Suprapubic skin (tissue), 4 donors: ENCODE results near the gene IQSEC1. TPM values are rescaled to one million over a fixed set of nuclear protein-coding genes. Genes with fewer than 3 reads are reported as not detected.

Source experiments
- DNase-seq, 2 donors: peaks; one replicate each; pipeline ENCODE4 v3.0.0-alpha.2; 2019; ENCODE audit warnings: low spot score in 2 of 2
- H3K27ac ChIP-seq: fragments of 200-600 bp; sonication (generic); one replicate; pipeline ENCODE4 v1.5.1; 2019
- H3K27me3 ChIP-seq: fragments of 200-600 bp; sonication (generic); one replicate; pipeline ENCODE4 v1.5.1; 2019
- H3K36me3 ChIP-seq: fragments of 200-600 bp; sonication (generic); one replicate; pipeline ENCODE4 v1.5.1; 2019
- H3K4me1 ChIP-seq: fragments of 200-600 bp; sonication (generic); one replicate; pipeline ENCODE4 v1.5.1; 2019
- H3K4me3 ChIP-seq: fragments of 200-600 bp; sonication (generic); one replicate; pipeline ENCODE4 v1.5.1; 2019; ENCODE audit warnings: mild to moderate bottlenecking
- H3K9me3 ChIP-seq: fragments of 200-600 bp; sonication (generic); one replicate; pipeline ENCODE4 v1.5.1; 2019
- CTCF ChIP-seq, 2 donors: fragments of 200-600 bp in 1 of 2; fragments of 450-650 bp in 1 of 2; sonication (generic) in 1 of 2; IDR thresholded peaks; one replicate each; pipeline ENCODE4 v1.5.1; 2016 to 2019; ENCODE audit warnings: antibody characterized with exemption in 2 of 2, mild to moderate bottlenecking in 1 of 2, moderate library complexity in 1 of 2
- EP300 ChIP-seq: sonication (generic); formaldehyde crosslinking; IDR thresholded peaks from one replicate; pipeline ENCODE4 v1.6.1; 2017; ENCODE audit warnings: antibody characterized with exemption
- POLR2A ChIP-seq, 2 donors: fragments of 450-650 bp; IDR thresholded peaks; one replicate each; pipeline ENCODE4 v1.6.1; 2017; ENCODE audit warnings: antibody characterized with exemption in 2 of 2, mild to moderate bottlenecking in 2 of 2, moderate library complexity in 2 of 2
- POLR2AphosphoS5 ChIP-seq, 3 donors: sonication (generic); formaldehyde crosslinking; IDR thresholded peaks; one replicate each; pipeline ENCODE4 v1.6.1; 2017; ENCODE audit warnings: antibody characterized with exemption in 3 of 3
- WGBS: methylation state at CpG from one replicate; pipeline ENCODE4 v1.1.5; 2018; 5-methylcytosine and 5-hydroxymethylcytosine counted together
- total RNA-seq, 4 donors: library from RNA; depleted of rRNA; stranded (reverse); fragments of >200 nt; gene quantifications; one replicate each; pipeline ENCODE4 v1.1.0, GENCODE V29; 2016

Gene IQSEC1
- total RNA-seq, 4 donors from 2014 or later: 26.7 to 52.4 (median 35.5) TPM

- Histone ChIP-seq H3K4me1 (peaks cover 55% of the 10 kb centered on the region), H3K9me3 (no peaks in the 10 kb centered on the region), H3K27me3 (no peaks in the 10 kb centered on the region), H3K27ac (peak overlapping the region; percentile 86), H3K36me3 (no peaks in the 10 kb centered on the region), H3K4me3 (peak overlapping the region; percentile 34)
- 91% methylated on average over 9 of the region's 9 CpGs for WGBS
- TF ChIP-seq EP300 (no peak), CTCF (IDR thresholded peaks at IDR 0.05) (no peak), POLR2A (IDR thresholded peaks at IDR 0.05) (no peak), POLR2AphosphoS5 (IDR thresholded peaks at IDR 0.05) (no peak)
- DNase-seq: peak in 1 of 2 donors; percentile 32
Observed at GRCh38 chr3:13016721-13017255, 56.4 kb downstream of the IQSEC1 start.

- no peak for TF ChIP-seq CTCF (IDR thresholded peaks at IDR 0.05)
- no peak for TF ChIP-seq POLR2A (IDR thresholded peaks at IDR 0.05)
- no peak for TF ChIP-seq POLR2AphosphoS5 (IDR thresholded peaks at IDR 0.05)
- TF ChIP-seq EP300: no peak
- Histone ChIP-seq H3K9me3 (no peaks in the 10 kb centered on the region), H3K4me1 (peaks cover 53% of the 10 kb centered on the region), H3K36me3 (no peaks in the 10 kb centered on the region), H3K27me3 (no peaks in the 10 kb centered on the region), H3K4me3 (peak overlapping the region; percentile 34), H3K27ac (peak overlapping the region; percentile 86)
- DNase-seq: peak in 1 of 2 donors; percentile 82
- 51% methylated on average over 17 of the region's 17 CpGs for WGBS
Observed at GRCh38 chr3:13016083-13016720, 57.0 kb downstream of the IQSEC1 start.

DNA sequence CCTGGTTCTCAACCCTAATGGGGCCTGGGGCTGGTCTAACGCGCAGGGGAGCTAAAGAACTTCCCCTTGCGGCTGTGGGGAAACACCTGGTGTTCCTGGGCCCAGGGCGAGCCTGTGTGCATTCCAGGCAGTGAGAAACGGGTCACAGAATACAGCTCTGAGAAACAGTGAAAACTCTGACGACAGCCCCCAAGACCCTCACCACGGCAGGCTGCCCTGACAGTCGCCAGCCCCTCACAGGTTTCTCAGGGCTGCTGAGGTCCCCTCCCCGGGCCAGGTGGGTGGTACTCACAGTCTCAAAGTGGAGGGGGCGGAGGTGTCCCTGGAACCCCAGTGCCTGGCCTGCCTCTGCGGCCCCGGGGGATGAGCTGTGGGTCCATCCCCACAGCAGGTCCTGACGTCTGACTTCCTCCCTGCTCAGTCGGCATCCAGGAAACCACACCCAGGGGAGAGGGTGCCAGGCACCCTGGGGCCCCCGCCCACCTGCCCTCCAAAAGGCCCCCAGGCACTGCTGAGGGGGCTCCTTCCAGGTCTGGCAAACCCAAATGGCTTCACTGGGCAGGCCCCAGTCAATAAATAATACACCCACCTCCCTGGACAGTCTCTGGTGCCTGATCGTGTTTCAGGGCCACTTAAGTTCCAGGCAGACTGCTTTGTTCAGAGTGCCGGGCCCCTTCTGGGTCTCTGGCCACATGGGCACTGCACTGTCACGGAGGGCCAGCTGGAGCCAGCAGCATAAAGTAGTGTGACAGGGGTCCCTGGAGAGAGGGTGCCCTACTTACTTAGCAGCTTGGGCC is 57.7 kb downstream of the IQSEC1 start:
- H3K36me3 ChIP-seq: no peaks in the 10 kb centered on the region
- H3K27ac ChIP-seq: peak overlapping the region; percentile 86
- TF ChIP-seq CTCF (IDR thresholded peaks at IDR 0.05) (no peak), POLR2A (IDR thresholded peaks at IDR 0.05) (peak in 1 of 2 donors; percentile 46)
- peak in 1 of 2 donors; percentile 77 for DNase-seq
- peaks cover 49% of the 10 kb centered on the region for H3K4me1 ChIP-seq
- 79% methylated on average over 4 of the region's 18 CpGs for WGBS
- H3K9me3 ChIP-seq: no peaks in the 10 kb centered on the region
- H3K27me3 ChIP-seq: no peaks in the 10 kb centered on the region
- peak overlapping the region; percentile 34 for H3K4me3 ChIP-seq

DNA sequence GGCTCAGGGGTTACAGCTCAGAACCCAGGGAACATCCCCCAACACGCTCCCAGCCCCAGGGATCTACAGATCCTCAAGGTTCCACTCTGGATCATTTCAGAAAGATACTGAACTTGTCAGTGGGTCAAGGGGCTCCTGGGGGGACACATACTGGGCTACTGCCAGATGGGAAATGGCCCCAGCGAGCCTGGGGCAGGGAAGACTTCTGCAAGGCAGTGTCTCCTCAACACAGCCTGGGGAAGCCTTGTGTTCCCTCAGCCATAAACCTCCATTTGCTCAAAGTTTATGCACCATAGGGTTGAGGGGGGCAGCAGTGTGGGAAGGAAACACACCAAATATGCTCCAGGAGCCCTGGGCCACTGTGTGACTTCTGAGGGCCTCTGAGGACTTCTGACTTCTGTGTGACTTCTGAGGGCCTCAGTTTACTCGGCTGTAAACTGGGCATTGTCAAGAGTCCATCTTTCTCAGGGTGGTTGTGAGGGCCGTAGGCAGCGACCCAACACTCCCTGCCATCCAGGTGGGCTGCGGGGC is 58.4 kb downstream of the IQSEC1 start:
- H3K27me3 ChIP-seq: no peaks in the 10 kb centered on the region
- TF ChIP-seq CTCF (IDR thresholded peaks at IDR 0.05): no peak
- TF ChIP-seq POLR2AphosphoS5 (IDR thresholded peaks at IDR 0.05): no peak
- no peak for TF ChIP-seq POLR2A (IDR thresholded peaks at IDR 0.05)
- no peak for TF ChIP-seq EP300
- H3K27ac ChIP-seq: peak overlapping the region; percentile 86
- peaks cover 42% of the 10 kb centered on the region for H3K4me1 ChIP-seq
- 69% methylated on average over 2 of the region's 6 CpGs for WGBS
- peak overlapping the region; percentile 34 for H3K4me3 ChIP-seq
- no peaks in the 10 kb centered on the region for H3K36me3 ChIP-seq
- H3K9me3 ChIP-seq: no peaks in the 10 kb centered on the region
- peak in 1 of 2 donors; percentile 40 for DNase-seq
